A549 treated with AZD9567 at 1 μM for 4 hours (cell line): Measurements from ENCODE around the gene SKIC8. TPM values are rescaled to one million over a fixed set of nuclear protein-coding genes. Genes with fewer than 3 reads are reported as not detected.

Experiments used
- total RNA-seq: library from RNA; stranded (reverse); fragments of 200-300 nt; extraction: Qiagen RNA extraction; gene quantifications from 5 replicates; pipeline ENCODE4 v1.2.3, GENCODE V29; 2022; ENCODE audit not compliant: insufficient read depth

Gene SKIC8
- total RNA-seq, result 83.5 to 122 TPM (median 88.0 TPM) in 5 replicates

DNA sequence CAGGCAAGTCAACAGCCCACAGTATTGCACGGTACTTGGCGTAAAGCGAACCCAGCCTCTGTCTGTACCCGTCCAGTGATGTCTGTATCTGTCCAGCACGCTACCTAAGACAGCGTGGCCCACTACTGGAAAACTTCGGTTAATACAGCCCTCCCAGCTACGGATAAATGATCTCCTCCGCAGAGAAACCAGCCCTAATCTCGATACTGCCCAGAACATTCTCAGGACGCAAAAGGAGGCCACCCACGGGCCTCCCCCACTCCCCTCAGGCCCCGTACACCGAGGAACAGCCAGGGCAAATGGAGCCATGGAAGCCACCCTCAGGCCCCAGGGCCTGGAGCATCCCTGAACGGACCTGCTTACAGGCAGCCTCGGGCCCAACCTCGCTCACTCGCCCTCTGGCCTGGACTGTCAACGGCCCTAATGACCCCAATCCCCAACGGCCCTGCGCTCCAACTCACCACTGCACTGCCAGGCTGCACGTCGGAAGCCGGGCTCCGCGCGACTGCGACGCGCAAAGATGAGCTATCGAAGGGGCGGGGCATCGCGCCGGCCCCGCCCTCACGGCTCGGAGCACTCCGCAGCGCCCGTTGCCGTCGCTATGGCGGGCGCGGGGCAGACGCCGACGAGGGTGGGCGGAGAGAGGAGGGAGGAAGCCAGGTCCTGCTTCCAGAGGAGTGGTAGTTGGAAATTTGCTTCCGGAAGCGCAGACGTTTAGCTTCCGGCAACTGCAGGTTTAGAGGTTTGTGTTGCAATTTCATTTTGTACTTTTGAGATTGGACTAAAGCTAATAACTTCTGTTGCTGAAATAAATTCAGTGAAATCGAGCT, at the start of gene SKIC8:
Gene SKIC8, minus strand, starts transcription at position 509 of the 830 bp plus-strand sequence. CDS start 3,923 bp downstream, outside the sequence.

DNA sequence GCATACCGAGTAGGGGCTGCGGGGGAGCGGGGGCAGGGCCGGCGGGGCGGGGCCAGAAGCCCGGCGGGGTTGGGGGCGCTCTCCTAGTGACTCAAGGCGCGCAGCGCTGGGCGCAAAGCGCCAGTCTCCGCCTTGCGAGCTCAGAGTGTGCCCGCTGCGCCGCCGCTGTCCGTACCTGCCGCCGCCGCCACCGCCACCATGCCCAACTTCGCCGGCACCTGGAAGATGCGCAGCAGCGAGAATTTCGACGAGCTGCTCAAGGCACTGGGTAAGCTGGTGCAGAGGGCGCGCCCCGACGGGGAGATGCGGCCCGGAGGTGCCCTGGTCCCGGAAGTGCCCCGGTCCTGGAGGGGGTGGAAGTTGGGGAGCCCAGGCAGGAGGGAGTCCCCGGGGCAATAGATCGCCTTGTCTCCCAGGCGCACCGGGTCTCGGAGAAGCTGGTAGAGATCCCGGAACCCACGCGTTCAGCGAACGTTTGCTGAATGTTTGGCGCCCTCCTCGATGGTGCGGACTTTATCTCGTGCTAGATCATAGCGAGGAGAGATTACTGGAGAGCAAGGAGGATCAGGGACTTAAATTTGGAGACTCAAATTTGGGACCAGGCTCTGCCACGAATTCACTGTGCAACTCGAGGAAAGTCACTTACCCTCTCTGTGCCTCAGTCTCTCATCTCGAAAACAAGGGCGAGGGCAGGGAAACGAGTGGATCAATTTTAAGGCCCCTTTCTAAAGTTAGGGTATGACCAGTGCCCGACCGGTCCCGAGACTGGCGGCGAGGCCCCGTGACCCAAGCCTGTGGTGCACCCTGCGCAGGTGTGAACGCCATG, 41.0 kb upstream of the SKIC8 start, which contains the start of gene CRABP1:
Gene CRABP1, plus strand, starts transcription at position 123 of the 826 bp plus-strand sequence. Its CDS starts 76 bp downstream, at position 199.

DNA sequence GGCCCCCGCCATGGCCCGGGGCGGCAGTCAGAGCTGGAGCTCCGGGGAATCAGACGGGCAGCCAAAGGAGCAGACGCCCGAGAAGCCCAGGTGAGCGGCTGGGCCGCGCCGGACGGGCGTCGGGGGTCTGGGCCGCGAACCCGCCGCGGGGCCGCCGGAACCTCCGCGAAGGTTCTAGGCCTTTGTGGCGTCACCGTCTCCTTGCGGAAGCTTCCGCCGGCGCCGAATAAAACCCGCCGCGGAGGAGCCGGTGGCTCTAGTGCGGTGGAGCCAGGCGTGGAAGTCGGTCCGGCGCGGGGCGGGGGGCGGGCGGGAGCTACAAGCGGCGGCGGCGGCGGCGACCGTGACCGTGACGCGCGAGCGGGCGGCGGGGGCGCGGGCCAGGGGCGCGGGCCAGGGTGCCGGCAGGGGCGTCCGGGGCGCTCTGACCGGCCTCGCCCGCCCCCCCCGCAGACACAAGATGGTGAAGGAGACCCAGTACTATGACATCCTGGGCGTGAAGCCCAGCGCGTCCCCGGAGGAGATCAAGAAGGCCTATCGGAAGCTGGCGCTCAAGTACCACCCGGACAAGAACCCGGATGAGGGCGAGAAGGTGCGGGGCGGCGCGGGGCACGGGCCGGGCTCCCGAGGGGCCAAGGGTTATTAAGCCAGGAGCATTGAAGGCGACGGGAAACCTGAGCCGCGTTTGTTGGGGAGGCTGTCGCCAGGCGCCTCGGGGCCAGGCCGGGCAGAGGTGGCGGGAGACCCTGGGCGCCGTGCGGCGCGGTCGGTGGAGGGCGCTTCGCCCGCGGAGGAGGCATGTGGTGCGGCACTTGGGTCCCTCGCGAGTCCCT, 34.9 kb downstream of the SKIC8 start, which contains the start of gene DNAJA4:
Gene DNAJA4, plus strand, starts transcription at position 259 of the 833 bp plus-strand sequence. Its CDS starts 202 bp downstream, at position 461.

DNA sequence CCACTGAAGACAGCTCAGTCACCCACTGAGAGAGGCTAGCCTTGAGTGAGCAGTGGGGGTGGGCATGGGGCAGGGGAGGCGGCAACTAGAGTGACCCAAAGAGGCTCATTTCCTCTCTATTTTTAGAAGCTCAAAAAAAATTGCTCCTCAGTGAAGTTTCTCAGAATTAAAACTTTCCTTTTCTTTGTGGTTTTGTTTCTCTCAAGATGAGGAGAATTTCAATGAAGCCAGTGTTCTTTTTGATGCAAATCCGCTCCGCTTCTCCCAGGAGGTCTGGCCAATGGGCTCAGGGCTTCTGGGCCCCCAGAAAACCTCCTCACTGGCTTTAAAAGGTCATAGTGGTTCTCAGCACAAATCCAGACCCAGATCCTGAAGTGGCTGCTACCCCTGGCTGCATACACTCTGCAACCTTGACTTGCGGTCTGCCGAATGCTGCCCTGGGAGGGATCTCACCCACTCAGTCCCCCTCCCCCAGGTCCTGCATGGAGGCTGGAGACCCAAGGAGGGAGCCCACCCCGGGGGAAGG, 64.8 kb downstream of the SKIC8 start, which contains the start of gene ACSBG1:
Gene ACSBG1, minus strand, starts transcription at position 51 of the 526 bp plus-strand sequence. CDS start 64 bp downstream, outside the sequence.

Other genes with a start within 250 kb of the SKIC8 start
- gene TBC1D2B, start 221.9 kb downstream of the SKIC8 start, total RNA-seq, result 9.9 to 15.7 TPM (median 15.0 TPM) in 5 replicates
- not detected in 5 replicates for gene SH2D7, start 207.0 kb downstream of the SKIC8 start, total RNA-seq
- 24.7 to 29.2 TPM (median 25.6 TPM) in 5 replicates for gene CIB2, start 168.2 kb downstream of the SKIC8 start, total RNA-seq
- 72.7 to 129 TPM (median 76.7 TPM) in 5 replicates for gene IDH3A, start 150.2 kb downstream of the SKIC8 start, total RNA-seq
- 0.21 to 0.57 TPM (median 0.33 TPM) in 4 of 5 replicates, not detected in the other for gene ACSBG1, start 65.0 kb downstream of the SKIC8 start, total RNA-seq
- gene DNAJA4, start 35.0 kb downstream of the SKIC8 start, total RNA-seq, result 0.03 TPM in 1 of 5 replicates, not detected in the others
- gene CRABP1, start 40.7 kb upstream of the SKIC8 start, total RNA-seq, result 1.3 to 6.1 TPM (median 1.9 TPM) in 5 replicates
- 34.6 to 55.8 TPM (median 47.2 TPM) in 5 replicates for gene IREB2, start 138.6 kb upstream of the SKIC8 start, total RNA-seq
- gene HYKK, start 208.0 kb upstream of the SKIC8 start, total RNA-seq, result 4.7 to 7.7 TPM (median 6.0 TPM) in 5 replicates
- 373 to 625 TPM (median 393 TPM) in 5 replicates for gene PSMA4, start 240.8 kb upstream of the SKIC8 start, total RNA-seq